T-helper 9 cell (primary cell): ENCODE data around the gene MAGED1.
"Not testable (repeated sequence)": the region's sequence is repeated elsewhere in the genome, so short reads cannot be mapped to it uniquely, and the experiment has no call there.

Experiments
- DNase-seq: peaks from one replicate; pipeline ENCODE4 v3.0.0-alpha.2; 2020

Gene MAGED1

DNA sequence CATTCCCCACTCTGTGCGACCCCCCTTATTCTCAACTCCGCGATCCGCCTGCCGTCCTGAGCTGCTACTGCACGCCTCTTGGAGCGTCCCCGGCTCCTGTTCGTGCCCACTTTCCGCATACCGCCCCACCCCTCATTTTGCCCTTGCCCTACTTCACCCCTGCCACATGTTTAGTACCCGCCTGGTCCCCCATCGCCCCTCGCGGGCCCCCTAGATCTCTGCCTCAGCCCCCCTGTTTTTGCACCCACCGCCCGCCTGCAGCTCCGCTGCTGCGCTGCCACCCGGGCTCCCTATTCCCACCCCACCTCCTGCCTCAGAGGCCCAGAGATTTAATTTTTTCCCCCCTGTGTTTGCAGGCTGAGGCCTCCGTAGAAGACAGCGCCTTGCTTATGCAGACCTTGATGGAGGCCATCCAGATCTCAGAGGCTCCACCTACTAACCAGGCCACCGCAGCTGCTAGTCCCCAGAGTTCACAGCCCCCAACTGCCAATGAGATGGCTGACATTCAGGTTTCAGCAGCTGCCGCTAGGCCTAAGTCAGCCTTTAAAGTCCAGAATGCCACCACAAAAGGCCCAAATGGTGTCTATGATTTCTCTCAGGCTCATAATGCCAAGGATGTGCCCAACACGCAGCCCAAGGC is 1.4 kb downstream of the MAGED1 start:
- no peak for DNase-seq

DNA sequence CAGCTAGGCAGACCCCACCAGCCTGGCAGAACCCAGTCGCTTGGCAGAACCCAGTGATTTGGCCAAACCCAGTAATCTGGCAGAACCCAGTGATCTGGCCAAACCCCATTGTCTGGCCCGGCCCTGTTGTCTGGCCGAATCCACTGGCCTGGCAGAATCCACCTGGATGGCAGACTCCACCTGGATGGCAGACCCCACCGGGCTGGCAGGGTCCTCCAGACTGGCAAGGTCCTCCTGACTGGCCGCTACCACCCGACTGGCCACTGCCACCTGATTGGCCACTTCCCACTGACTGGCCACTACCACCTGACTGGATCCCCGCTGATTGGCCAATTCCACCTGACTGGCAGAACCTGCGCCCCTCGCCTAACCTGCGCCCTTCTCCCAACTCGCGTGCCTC is 3.2 kb downstream of the MAGED1 start:
- no peak for DNase-seq

DNA sequence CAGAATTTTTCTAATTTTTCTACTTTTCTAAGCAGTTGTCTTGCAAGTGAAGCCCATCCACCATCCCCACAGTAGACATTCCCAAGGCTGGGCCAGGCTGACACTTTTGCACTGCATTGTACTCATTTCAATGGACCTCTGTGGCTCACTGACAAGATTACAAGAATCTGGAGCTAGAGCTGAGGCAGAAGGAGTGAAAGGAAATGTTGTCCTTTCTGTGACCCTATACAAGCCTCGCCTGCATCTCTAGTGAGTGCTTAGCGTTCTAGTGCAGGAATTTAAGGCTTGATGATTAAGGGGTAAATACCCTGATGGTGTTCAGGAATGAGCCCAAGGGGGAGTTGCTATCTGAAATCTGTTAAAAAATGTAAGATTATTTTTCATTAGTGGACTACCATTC is 6.3 kb downstream of the MAGED1 start:
- DNase-seq = no peak

DNA sequence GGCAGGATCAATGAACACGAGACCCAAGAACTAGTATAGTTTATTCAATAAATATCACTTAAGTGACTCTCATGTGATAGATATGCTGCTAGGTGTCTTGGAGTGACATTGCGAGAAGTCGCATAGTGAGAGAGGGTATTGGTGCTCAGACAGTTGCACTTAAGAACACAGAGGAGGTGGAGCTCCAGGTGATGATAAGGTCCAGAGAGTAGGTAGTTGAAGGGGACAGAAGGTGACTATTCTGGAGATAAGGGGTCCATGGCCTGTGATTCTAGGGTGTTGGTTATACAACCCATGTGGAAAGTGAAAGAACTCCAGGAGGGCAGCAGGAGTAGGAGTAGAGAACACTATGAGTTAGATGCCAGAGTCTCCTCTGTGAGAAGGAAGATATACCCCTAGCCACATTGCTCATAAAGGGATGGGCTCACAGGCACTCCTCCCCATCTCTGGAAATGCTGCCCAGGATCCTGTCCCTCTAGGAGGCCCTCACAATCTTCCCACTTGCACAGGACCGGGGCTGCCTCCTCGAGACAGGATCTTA is 9.2 kb downstream of the MAGED1 start:
- no peak for DNase-seq

DNA sequence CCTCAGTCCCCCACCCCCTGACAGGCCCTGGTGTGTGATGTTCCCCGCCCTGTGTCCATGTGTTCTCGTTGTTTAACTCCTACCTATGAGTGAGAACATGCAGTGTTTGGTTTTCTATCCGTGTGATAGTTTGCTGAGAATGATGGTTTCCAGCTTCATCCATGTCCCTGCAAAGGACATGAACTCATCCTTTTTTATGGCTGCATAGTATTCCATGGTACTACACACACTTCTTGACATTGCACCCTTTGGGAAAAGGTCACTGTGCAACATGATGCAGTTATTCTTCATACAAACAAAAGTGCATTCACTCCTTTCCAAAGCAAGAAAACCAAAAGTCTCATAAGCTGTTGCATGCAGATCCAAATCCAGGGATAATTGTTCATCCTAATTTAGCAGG is 11.7 kb downstream of the MAGED1 start:
- not testable (repeated sequence) for DNase-seq

DNA sequence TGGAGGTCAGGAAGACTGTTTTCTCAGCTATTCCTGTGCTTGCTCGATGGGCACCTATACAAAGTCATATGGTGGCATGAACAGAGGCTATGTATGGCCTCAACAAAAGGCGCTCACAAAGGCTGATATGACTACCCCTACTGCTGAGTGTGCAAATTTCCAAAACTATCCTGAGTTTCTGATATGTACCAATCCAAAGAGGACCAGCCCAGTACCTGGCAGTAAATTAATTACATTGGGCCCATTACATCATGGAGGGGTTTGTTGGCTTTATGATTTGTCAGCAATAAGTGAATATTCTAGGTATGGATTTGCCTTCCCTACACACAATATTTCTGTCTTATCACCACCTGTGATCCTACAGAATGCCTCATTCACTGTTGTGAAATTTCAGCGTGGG is 12.3 kb downstream of the MAGED1 start:
- DNase-seq = no peak

DNA sequence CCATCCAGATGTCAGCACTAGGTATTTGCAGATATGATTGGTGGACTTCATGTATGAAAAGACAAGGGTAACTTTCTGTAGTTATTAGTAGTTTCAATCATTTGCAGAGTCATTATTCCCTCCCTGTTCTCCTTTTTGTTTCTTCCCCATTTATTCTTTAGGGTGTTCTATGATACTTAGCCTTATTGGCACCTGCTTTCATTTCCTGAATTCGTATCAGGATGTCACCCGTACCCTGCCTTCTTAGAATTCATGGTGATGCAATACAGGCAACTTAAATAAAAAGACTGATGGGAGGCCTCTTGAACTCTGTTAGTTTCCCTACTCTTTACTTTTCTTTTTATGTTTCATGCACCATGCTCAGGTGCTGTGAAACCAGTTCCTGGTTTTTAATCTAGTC is 24.2 kb downstream of the MAGED1 start:
- DNase-seq = no peak

DNA sequence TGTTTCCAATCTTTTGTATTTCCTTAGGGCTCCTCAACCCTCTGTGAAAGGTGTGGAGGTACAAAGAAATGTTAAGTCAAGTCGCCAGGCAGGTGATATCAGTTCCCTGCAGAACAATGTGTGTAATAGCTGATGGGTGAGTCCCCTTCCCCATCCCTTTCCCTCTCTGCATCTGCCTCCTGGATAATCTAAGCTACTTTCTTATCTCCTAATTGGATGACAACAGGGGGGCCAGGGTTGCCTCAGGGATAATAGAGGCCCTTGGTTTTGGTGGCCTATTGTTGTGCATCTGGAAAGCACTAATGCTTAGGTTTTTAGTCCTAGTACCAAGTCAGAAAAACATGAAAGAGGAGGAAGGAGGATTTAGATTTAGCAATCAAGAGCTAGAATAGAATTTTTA is 29.1 kb downstream of the MAGED1 start:
- DNase-seq = no peak

DNA sequence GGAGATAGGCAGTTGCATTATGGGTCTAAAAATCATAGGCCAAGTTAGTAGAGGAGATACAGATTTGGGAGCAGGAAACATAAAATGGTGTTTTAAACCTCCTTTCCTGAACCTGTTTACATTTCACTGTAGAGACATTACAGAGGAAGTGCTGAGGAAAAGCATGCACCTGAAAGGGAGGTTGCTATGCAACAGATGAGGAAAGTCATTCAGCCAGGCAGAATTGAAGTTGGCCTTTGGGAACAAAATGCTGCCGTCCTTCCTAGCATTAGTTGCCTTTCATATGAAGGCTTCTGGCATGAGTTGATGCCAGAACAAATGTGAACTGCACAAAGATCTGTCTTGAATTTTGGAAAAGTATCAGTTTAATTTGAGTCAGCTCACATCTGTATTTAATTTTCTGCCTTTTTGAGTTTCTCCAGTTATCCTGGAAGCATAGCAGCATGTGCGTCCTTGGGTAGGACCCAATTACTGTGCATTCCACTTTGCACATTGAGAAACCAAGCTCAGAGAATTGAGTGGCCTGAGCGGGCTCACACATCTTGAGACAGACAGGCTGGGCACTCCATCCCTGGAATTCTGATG is 38.2 kb downstream of the MAGED1 start:
- DNase-seq = no peak
